Neural cell (in vitro differentiated cells): ENCODE results near the gene APP. TPM values are rescaled to one million over a fixed set of nuclear protein-coding genes. Genes with fewer than 3 reads are reported as not detected.
"Not testable (repeated sequence)": the region's sequence is repeated elsewhere in the genome, so short reads cannot be mapped to it uniquely, and the experiment has no call there.

Experiments used
- H2AFZ ChIP-seq: fragments of 200-600, 300-800 bp; sonication (generic), shearing (Covaris generic); 2 replicates; pipeline ENCODE4 v1.6.0; 2014; ENCODE audit warnings: low read depth, mild to moderate bottlenecking, antibody characterized with exemption, low read length, moderate library complexity
- H3F3A ChIP-seq: fragments of 200-600 bp; shearing (Covaris generic); 2 replicates; pipeline ENCODE4 v1.6.1; 2016; ENCODE audit warnings: mild to moderate bottlenecking, moderate library complexity, mixed read lengths, antibody characterized with exemption, low read length; ENCODE audit not compliant: insufficient read depth, poor library complexity, severe bottlenecking
- H3K27ac ChIP-seq: fragments of 200-600, 300-800 bp; sonication (generic), shearing (Covaris generic); 2 replicates; pipeline ENCODE4 v1.5.1; 2014; ENCODE audit warnings: mild to moderate bottlenecking, low read length, moderate library complexity
- H3K27me3 ChIP-seq: fragments of 300-800, 200-600 bp; sonication (generic), shearing (Covaris generic); 2 replicates; pipeline ENCODE4 v1.6.0; 2014; ENCODE audit warnings: mild to moderate bottlenecking, low read depth, low read length, moderate library complexity; ENCODE audit not compliant: insufficient read depth
- H3K36me3 ChIP-seq: fragments of 300-800, 200-600 bp; sonication (generic), shearing (Covaris generic); 2 replicates; pipeline ENCODE4 v1.5.1; 2014; ENCODE audit warnings: mild to moderate bottlenecking, antibody characterized with exemption, low read length, moderate library complexity; ENCODE audit not compliant: insufficient read depth
- H3K4me2 ChIP-seq: fragments of 300-800, 200-600 bp; sonication (generic), shearing (Covaris generic); 2 replicates; pipeline ENCODE4 v1.6.0; 2014; ENCODE audit warnings: mild to moderate bottlenecking, low read length
- H3K4me3 ChIP-seq: fragments of 300-800, 200-600 bp; sonication (generic), shearing (Covaris generic); 2 replicates; pipeline ENCODE4 v1.5.1; 2014; ENCODE audit warnings: mild to moderate bottlenecking, low read length, moderate library complexity
- H3K79me2 ChIP-seq: fragments of 200-600 bp; shearing (Covaris generic); replicated peaks from 2 replicates; pipeline ENCODE4 v1.6.0; 2014; ENCODE audit warnings: mild to moderate bottlenecking, low read length, moderate library complexity; ENCODE audit not compliant: insufficient read depth
- H3K9ac ChIP-seq: fragments of 300-800, 200-600 bp; sonication (generic), shearing (Covaris generic); 2 replicates; pipeline ENCODE4 v1.6.1; 2016; ENCODE audit warnings: mild to moderate bottlenecking, low read length, mixed read lengths
- H3K9me2 ChIP-seq: fragments of 200-600 bp; shearing (Covaris generic); 2 replicates; pipeline ENCODE4 v1.6.1; 2016; ENCODE audit warnings: mild to moderate bottlenecking, low read length, mixed read lengths; ENCODE audit not compliant: insufficient read depth
- H3K9me3 ChIP-seq: fragments of 200-600, 300-800 bp; sonication (generic), shearing (Covaris generic); 2 replicates; pipeline ENCODE4 v1.6.1; 2016; ENCODE audit warnings: mild to moderate bottlenecking, mixed run types, low read length, moderate library complexity, mixed read lengths
- H4K20me1 ChIP-seq: fragments of 200-600 bp; shearing (Covaris generic); 2 replicates; pipeline ENCODE4 v1.6.1; 2016; ENCODE audit warnings: mild to moderate bottlenecking, mixed run types; ENCODE audit not compliant: insufficient read depth
- EP300 ChIP-seq: fragments of 450-650 bp; conservative IDR thresholded peaks from 2 replicates; pipeline ENCODE4 v1.6.1; 2014; ENCODE audit warnings: antibody characterized with exemption, mild to moderate bottlenecking, moderate library complexity; ENCODE audit not compliant: poor library complexity, severe bottlenecking
- EZH2 ChIP-seq: fragments of 200-600, 300-800 bp; shearing (Covaris generic), sonication (generic); IDR thresholded peaks from 2 replicates; pipeline ENCODE4 v1.6.1; 2014; ENCODE audit warnings: antibody characterized with exemption, low read length, borderline replicate concordance, mild to moderate bottlenecking; ENCODE audit not compliant: insufficient read depth, poor library complexity, severe bottlenecking
- MXI1 ChIP-seq: fragments of 450-650 bp; conservative IDR thresholded peaks from 2 replicates; pipeline ENCODE4 v1.6.1; 2014; ENCODE audit warnings: antibody characterized with exemption, mild to moderate bottlenecking; ENCODE audit not compliant: poor library complexity, severe bottlenecking
- POLR2AphosphoS5 ChIP-seq: IDR thresholded peaks from 2 replicates; pipeline ENCODE4 v1.6.1; 2012
- RAD21 ChIP-seq: fragments of 450-650 bp; conservative IDR thresholded peaks from 2 replicates; pipeline ENCODE4 v1.6.1; 2014; ENCODE audit warnings: antibody characterized with exemption, mild to moderate bottlenecking, moderate library complexity
- SMC3 ChIP-seq: fragments of 450-650 bp; conservative IDR thresholded peaks from 2 replicates; pipeline ENCODE4 v1.6.1; 2014; ENCODE audit warnings: antibody characterized with exemption, mild to moderate bottlenecking, moderate library complexity; ENCODE audit not compliant: poor library complexity
- TAF1 ChIP-seq: IDR thresholded peaks from 2 replicates; pipeline ENCODE4 v1.6.1; 2012; ENCODE audit warnings: low read depth
- polyA plus RNA-seq: library from polyadenylated mRNA; depleted of rRNA; stranded (reverse); fragments of >200 nt; gene quantifications from 2 replicates; pipeline ENCODE4 v1.2.3, GENCODE V29; 2014
- TF ChIP-seq, protein P1 (sequence below): IDR thresholded peaks from 2 replicates; pipeline ENCODE4 v1.6.1; 2012; ENCODE audit warnings: borderline replicate concordance
- TF ChIP-seq, protein P2 (sequence below): fragments of 450-650 bp; IDR thresholded peaks from 2 replicates; pipeline ENCODE4 v1.5.1; 2014; ENCODE audit warnings: antibody characterized with exemption, mild to moderate bottlenecking, moderate library complexity; ENCODE audit not compliant: poor library complexity, severe bottlenecking

The APP gene
- polyA plus RNA-seq, 1 donor from 2014 or later = 470 TPM

DNA sequence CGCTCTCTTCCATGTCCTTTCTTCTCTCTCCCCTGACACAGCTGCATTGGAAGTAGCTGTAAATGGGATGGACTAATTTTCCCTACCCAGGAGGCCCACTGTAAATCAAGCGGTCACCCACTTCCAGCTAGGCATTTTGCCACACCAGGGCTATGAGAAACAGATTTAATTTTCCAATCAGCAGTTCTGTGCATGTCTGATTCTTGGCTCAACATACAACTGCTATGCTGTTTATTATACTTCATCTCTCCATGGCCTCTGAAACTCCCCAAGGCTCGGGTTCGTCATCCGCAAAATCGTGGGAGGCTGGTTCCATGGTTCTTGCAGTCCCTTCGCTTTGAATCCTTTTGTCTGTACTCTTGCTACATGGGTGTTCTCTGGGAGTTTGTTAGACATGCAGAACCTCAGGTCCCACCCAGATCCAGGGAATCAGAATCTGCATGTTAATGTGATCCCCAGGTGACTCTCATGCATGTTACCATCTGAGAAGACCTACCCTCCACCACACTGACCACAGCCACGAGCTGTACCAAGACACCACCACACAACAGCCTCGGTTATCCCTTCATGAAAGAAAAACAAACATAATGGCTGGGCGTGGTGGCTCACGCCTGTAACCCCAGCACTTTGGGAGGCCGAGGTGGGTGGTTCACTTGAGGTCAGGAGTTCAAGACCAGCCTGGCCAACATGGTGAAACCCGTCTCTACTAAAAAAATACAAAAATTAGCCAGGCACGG is 245.3 kb downstream of the APP start:
- Histone ChIP-seq H3K36me3 (no peaks in the 10 kb centered on the region), H3K27me3 (no peaks in the 10 kb centered on the region), H2AFZ (no peak overlapping the region), H3K4me2 (no peak overlapping the region), H3K9ac (no peak overlapping the region), H3F3A (no peaks in the 10 kb centered on the region), H3K9me2 (no peaks in the 10 kb centered on the region), H3K79me2 (no peaks in the 10 kb centered on the region), H3K9me3 (no peaks in the 10 kb centered on the region), H3K4me3 (no peak overlapping the region), H3K27ac (no peak overlapping the region), H4K20me1 (no peaks in the 10 kb centered on the region)
- TF ChIP-seq RAD21 (no peak), TAF1 (no peak), EZH2 (no peak), MXI1 (no peak), POLR2AphosphoS5 (no peak), EP300 (no peak), SMC3 (no peak)
- TF ChIP-seq, protein P1, sequence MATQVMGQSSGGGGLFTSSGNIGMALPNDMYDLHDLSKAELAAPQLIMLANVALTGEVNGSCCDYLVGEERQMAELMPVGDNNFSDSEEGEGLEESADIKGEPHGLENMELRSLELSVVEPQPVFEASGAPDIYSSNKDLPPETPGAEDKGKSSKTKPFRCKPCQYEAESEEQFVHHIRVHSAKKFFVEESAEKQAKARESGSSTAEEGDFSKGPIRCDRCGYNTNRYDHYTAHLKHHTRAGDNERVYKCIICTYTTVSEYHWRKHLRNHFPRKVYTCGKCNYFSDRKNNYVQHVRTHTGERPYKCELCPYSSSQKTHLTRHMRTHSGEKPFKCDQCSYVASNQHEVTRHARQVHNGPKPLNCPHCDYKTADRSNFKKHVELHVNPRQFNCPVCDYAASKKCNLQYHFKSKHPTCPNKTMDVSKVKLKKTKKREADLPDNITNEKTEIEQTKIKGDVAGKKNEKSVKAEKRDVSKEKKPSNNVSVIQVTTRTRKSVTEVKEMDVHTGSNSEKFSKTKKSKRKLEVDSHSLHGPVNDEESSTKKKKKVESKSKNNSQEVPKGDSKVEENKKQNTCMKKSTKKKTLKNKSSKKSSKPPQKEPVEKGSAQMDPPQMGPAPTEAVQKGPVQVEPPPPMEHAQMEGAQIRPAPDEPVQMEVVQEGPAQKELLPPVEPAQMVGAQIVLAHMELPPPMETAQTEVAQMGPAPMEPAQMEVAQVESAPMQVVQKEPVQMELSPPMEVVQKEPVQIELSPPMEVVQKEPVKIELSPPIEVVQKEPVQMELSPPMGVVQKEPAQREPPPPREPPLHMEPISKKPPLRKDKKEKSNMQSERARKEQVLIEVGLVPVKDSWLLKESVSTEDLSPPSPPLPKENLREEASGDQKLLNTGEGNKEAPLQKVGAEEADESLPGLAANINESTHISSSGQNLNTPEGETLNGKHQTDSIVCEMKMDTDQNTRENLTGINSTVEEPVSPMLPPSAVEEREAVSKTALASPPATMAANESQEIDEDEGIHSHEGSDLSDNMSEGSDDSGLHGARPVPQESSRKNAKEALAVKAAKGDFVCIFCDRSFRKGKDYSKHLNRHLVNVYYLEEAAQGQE = no peak
- TF ChIP-seq, protein P2, sequence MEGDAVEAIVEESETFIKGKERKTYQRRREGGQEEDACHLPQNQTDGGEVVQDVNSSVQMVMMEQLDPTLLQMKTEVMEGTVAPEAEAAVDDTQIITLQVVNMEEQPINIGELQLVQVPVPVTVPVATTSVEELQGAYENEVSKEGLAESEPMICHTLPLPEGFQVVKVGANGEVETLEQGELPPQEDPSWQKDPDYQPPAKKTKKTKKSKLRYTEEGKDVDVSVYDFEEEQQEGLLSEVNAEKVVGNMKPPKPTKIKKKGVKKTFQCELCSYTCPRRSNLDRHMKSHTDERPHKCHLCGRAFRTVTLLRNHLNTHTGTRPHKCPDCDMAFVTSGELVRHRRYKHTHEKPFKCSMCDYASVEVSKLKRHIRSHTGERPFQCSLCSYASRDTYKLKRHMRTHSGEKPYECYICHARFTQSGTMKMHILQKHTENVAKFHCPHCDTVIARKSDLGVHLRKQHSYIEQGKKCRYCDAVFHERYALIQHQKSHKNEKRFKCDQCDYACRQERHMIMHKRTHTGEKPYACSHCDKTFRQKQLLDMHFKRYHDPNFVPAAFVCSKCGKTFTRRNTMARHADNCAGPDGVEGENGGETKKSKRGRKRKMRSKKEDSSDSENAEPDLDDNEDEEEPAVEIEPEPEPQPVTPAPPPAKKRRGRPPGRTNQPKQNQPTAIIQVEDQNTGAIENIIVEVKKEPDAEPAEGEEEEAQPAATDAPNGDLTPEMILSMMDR = no peak

DNA sequence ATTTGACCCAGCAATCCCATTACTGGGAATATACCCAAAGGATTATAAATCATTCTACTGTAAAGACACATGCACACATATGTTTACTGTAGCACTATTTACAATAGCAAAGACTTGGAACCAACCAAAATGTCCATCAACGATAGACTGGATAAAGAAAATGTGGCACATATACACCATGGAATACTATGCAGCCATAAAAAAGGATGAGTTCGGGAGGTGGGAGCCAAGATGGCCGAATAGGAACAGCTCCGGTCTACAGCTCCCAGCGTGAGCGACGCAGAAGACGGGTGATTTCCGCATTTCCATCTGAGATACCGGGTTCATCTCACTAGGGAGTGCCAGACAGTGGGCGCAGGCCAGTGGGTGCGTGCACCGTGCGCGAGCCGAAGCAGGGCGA is 252.4 kb downstream of the APP start:
- H3K9ac ChIP-seq, H3K79me2 ChIP-seq, H3K27me3 ChIP-seq, H3K36me3 ChIP-seq, H4K20me1 ChIP-seq, H3K9me2 ChIP-seq, H2AFZ ChIP-seq, H3K4me2 ChIP-seq, H3K9me3 ChIP-seq, H3K27ac ChIP-seq, H3K4me3 ChIP-seq, H3F3A ChIP-seq: not testable (repeated sequence)

DNA sequence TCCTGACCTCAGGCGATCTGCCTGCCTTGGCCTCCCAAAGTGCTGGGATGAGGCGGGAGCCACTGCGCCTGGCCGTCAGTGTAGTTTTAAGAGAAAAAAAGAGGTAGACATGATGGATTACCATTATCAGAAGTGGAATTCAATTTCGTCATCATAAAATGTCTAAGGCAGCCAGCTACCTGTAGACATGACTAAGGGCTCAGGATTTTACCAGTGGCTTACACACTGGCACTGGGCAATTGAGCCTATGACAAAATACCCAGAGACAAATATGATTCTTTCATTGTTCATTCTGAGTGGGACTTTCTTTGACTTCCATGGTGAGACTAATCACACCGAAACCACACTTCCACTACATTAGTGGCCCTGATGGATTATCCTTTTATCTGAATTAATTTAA is 254.3 kb downstream of the APP start:
- H3K9me2 ChIP-seq = no peaks in the 10 kb centered on the region
- no peak overlapping the region for H2AFZ ChIP-seq
- H3K79me2 ChIP-seq = peaks cover 7% of the 10 kb centered on the region
- no peaks in the 10 kb centered on the region for H3K27me3 ChIP-seq
- no peaks in the 10 kb centered on the region for H4K20me1 ChIP-seq
- no peak overlapping the region for H3K4me2 ChIP-seq
- no peak for TF ChIP-seq RAD21
- TF ChIP-seq TAF1 = no peak
- no peak for TF ChIP-seq MXI1
- no peak for TF ChIP-seq EP300
- TF ChIP-seq, protein P2 = no peak
- TF ChIP-seq SMC3 = no peak
- TF ChIP-seq EZH2 = no peak
- TF ChIP-seq, protein P1 = no peak
- no peak for TF ChIP-seq POLR2AphosphoS5
- H3F3A ChIP-seq = no peaks in the 10 kb centered on the region
- H3K36me3 ChIP-seq = no peaks in the 10 kb centered on the region
- H3K9me3 ChIP-seq = no peaks in the 10 kb centered on the region
- H3K27ac ChIP-seq = no peak overlapping the region
- no peak overlapping the region for H3K9ac ChIP-seq
- no peak overlapping the region for H3K4me3 ChIP-seq
